Activated CD8-positive, alpha-beta T cell treated with anti-CD3 and anti-CD28 coated beads, Interleukin-2, amount 10 ng/mL, durations not matched to agents 7 days and 5 days (primary cell): Measurements from ENCODE around the gene ZNF677. TPM values are rescaled to one million over a fixed set of nuclear protein-coding genes. Genes with fewer than 3 reads are reported as not detected.
"Not testable (repeated sequence)": the region's sequence is repeated elsewhere in the genome, so short reads cannot be mapped to it uniquely, and the experiment has no call there.

Source experiments
- ATAC-seq: fragments of 150-1000 bp; cut with Tn5 transposase; one replicate; pipeline ENCODE4 v1.10.0; 2021; ENCODE audit warnings: moderate library complexity
- CTCF ChIA-PET: fragments of 350-600 bp; sonication (Branson Sonifier 250); formaldehyde crosslinking; loops from one replicate; lab custom pipeline; 2021; ENCODE audit warnings: antibody characterized with exemption; lab: Charles Lee
- POLR2A ChIA-PET: fragments of 350-600 bp; sonication (Branson Sonifier 250); formaldehyde crosslinking; loops from one replicate; lab custom pipeline; 2021; ENCODE audit warnings: antibody characterized with exemption; lab: Charles Lee
- DNase-seq: peaks from one replicate; pipeline ENCODE4 v3.0.0-alpha.2; 2020
- H3K27ac Mint-ChIP-seq: one replicate; pipeline ENCODE4 v1.8.0; 2021; ENCODE audit warnings: mild to moderate bottlenecking, mixed read lengths
- H3K27me3 Mint-ChIP-seq: one replicate; pipeline ENCODE4 v1.8.0; 2021; ENCODE audit warnings: low read depth, mixed read lengths
- H3K36me3 Mint-ChIP-seq: one replicate; pipeline ENCODE4 v1.8.0; 2021; ENCODE audit warnings: low read depth, mixed read lengths
- H3K4me1 Mint-ChIP-seq: one replicate; pipeline ENCODE4 v1.8.0; 2021; ENCODE audit warnings: low read depth, mixed read lengths
- H3K4me3 Mint-ChIP-seq: one replicate; pipeline ENCODE4 v1.8.0; 2021; ENCODE audit warnings: mild to moderate bottlenecking, mixed read lengths
- H3K9me3 Mint-ChIP-seq: one replicate; pipeline ENCODE4 v1.8.0; 2022; ENCODE audit warnings: mixed read lengths; ENCODE audit not compliant: insufficient read depth
- total RNA-seq, 2 experiments: library from RNA; stranded (reverse); gene quantifications; one replicate each; pipeline ENCODE4 v1.2.3, GENCODE V29; 2021

The ZNF677 gene
- 1 to 10 TPM; 7.1 to 9.8 TPM for total RNA-seq

DNA sequence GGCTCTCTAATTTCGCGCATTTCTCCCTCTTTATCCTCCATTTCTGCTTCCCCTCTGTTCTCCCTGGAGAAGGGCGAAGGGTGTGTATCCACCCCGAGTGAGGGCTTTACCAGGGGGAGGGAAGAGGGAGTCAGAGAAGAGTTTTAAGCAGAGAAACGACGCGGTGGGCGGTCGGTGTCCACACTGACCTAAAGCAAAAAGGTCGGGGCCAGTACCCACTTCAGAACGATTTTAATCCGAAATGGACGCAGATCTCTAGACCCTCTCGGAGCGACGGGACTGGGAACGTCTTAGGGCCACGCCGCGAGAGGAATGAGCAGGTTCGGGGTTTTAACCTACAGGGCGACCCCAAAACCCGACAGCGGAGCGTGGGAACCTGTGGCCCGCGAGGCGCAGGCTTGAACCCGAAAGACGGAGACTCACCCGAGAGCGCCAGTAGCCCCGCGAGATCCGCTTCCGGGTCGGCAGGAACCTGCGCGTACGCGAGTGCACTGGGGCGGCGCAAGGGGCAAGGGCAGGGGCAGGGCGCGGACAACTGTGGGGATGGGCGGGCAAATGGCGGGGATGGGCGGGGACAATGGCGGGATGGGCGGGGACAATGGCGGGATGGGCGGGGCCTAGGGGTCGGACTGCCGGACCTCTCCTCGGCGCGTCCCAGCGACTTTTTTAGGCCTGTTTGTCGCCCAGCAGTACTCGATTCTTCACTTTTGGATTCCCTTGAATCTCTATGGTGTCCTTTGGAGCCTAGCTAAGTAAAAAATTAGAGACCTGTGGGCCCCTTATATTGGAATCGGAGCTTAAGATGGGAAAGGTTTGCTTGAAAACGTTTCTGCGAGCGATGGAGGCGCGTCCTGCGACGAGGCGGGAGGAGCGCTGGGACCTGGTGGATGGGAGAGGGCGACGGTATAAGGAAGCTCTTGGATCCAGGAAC lies at the start of gene ZNF677:
Gene ZNF677, minus strand, starts transcription at position 463 of the 931 bp plus-strand sequence. CDS start 3,323 bp downstream, outside the sequence.
- DNase-seq: peak; percentile 91
- Mint-ChIP-seq H3K36me3 (peaks cover 41% of the 10 kb centered on the region), H3K4me3 (peak within 1 kb of the TSS; percentile 85), H3K4me1 (peaks cover 11% of the 10 kb centered on the region), H3K27me3 (no peaks in the 10 kb centered on the region), H3K9me3 (peaks cover 49% of the 10 kb centered on the region), H3K27ac (peak within 1 kb of the TSS; percentile 74)
- ChIA-PET CTCF (interaction anchor here (1.0 kb wide), 1 partner anchor 59 kb away, joined by 3 read pairs; no protein-coding TSS in a partner anchor), POLR2A (no interaction called here)
- peak; percentile 100 for ATAC-seq

DNA sequence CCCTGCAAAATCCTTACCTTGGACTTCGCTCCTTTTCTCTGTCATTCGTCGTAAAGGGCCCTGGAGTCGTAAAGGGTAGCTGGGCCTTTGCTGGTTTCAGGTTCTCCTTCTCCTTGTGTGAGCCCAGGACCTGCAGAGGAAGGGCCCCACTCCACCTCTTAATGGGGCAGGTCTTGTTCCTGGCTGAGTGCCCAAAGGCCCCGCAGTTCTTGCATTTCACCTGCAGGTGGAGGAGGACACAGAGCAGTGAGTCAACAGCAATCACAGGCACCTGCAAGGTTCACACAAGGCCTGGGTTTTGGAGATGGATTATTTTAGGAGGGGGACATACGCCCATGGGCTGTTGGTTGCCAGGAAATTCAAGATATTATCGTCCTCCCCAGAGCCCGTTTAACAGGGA lies 46.7 kb upstream of the ZNF677 start:
- H3K27me3 Mint-ChIP-seq, H3K36me3 Mint-ChIP-seq, CTCF ChIA-PET, ATAC-seq, H3K4me3 Mint-ChIP-seq, POLR2A ChIA-PET, H3K27ac Mint-ChIP-seq, DNase-seq, H3K4me1 Mint-ChIP-seq: not testable (repeated sequence)
- peaks cover 40% of the 10 kb centered on the region for H3K9me3 Mint-ChIP-seq

GRCh38 chr19:53294786-53295441 lies 40.2 kb upstream of the ZNF677 start:
- no peak overlapping the region for H3K27ac Mint-ChIP-seq
- peaks cover 47% of the 10 kb centered on the region for H3K9me3 Mint-ChIP-seq
- ATAC-seq: no peak
- no peak for DNase-seq
- no peaks in the 10 kb centered on the region for H3K27me3 Mint-ChIP-seq
- peaks cover 8% of the 10 kb centered on the region for H3K36me3 Mint-ChIP-seq
- no peak overlapping the region for H3K4me3 Mint-ChIP-seq
- POLR2A ChIA-PET: no interaction called here
- CTCF ChIA-PET: no interaction called here
- no peaks in the 10 kb centered on the region for H3K4me1 Mint-ChIP-seq

- Mint-ChIP-seq H3K36me3 (peaks cover 8% of the 10 kb centered on the region), H3K9me3 (peaks cover 51% of the 10 kb centered on the region), H3K27me3 (no peaks in the 10 kb centered on the region), H3K4me3 (no peak overlapping the region), H3K4me1 (no peaks in the 10 kb centered on the region), H3K27ac (no peak overlapping the region)
- ATAC-seq (no peak), DNase-seq (no peak)
- ChIA-PET CTCF (no interaction called here), POLR2A (no interaction called here)
Measured at GRCh38 chr19:53290758-53291549, 36.3 kb upstream of the ZNF677 start.

DNA sequence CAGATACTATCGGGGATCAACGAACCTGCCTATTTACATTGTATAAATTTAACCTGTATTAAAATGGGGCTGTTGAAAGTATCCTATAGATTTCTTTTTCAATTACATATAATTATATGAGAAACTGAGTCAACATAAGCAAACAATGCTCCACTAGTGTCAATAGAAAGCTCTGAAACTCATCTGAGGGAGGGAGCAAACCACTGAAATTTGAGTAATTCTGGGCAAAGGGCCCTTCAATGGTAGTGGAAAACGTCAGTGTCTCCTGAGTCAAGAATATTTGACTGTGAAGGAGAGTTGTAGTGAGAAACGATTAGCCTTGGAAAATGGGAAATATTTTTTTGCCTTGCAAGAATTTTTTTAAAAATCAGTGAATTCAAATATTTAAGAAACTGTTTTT lies 30.4 kb upstream of the ZNF677 start:
- ChIA-PET POLR2A (no interaction called here), CTCF (no interaction called here)
- H3K9me3 Mint-ChIP-seq: peaks cover 40% of the 10 kb centered on the region
- DNase-seq: no peak
- H3K36me3 Mint-ChIP-seq: no peaks in the 10 kb centered on the region
- H3K27me3 Mint-ChIP-seq: no peaks in the 10 kb centered on the region
- H3K27ac Mint-ChIP-seq: no peak overlapping the region
- no peak overlapping the region for H3K4me3 Mint-ChIP-seq
- ATAC-seq: no peak
- H3K4me1 Mint-ChIP-seq: no peaks in the 10 kb centered on the region

DNA sequence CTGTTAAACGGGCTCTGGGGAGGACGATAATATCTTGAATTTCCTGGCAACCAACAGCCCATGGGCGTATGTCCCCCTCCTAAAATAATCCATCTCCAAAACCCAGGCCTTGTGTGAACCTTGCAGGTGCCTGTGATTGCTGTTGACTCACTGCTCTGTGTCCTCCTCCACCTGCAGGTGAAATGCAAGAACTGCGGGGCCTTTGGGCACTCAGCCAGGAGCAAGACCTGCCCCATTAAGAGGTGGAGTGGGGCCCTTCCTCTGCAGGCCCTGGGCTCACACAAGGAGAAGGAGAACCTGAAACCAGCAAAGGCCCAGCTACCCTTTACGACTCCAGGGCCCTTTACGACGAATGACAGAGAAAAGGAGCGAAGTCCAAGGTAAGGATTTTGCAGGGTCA lies 27.3 kb upstream of the ZNF677 start:
- H3K36me3 Mint-ChIP-seq, H3K27ac Mint-ChIP-seq, H3K27me3 Mint-ChIP-seq, POLR2A ChIA-PET, H3K4me3 Mint-ChIP-seq, H3K4me1 Mint-ChIP-seq, CTCF ChIA-PET, DNase-seq, ATAC-seq: not testable (repeated sequence)
- peaks cover 30% of the 10 kb centered on the region for H3K9me3 Mint-ChIP-seq

- Mint-ChIP-seq H3K9me3 (peaks cover 28% of the 10 kb centered on the region), H3K36me3 (no peaks in the 10 kb centered on the region), H3K27me3 (no peaks in the 10 kb centered on the region), H3K27ac (no peak overlapping the region), H3K4me1 (no peaks in the 10 kb centered on the region), H3K4me3 (no peak overlapping the region)
- ChIA-PET POLR2A (interaction anchor here (0.7 kb wide), 1 partner anchor 18 kb away, joined by 4 read pairs; no protein-coding TSS in a partner anchor), CTCF (no interaction called here)
- DNase-seq (no peak), ATAC-seq (no peak)
Measured at GRCh38 chr19:53275480-53275879, 20.8 kb upstream of the ZNF677 start.

GRCh38 chr19:53272044-53272443 lies 17.4 kb upstream of the ZNF677 start:
- Mint-ChIP-seq H3K4me1 (no peaks in the 10 kb centered on the region), H3K36me3 (no peaks in the 10 kb centered on the region), H3K27ac (no peak overlapping the region), H3K27me3 (no peaks in the 10 kb centered on the region), H3K9me3 (peaks cover 22% of the 10 kb centered on the region), H3K4me3 (no peak overlapping the region)
- POLR2A ChIA-PET: no interaction called here
- ATAC-seq: no peak
- CTCF ChIA-PET: no interaction called here
- no peak for DNase-seq

- ATAC-seq, H3K27me3 Mint-ChIP-seq, H3K4me1 Mint-ChIP-seq, DNase-seq, CTCF ChIA-PET, POLR2A ChIA-PET, H3K27ac Mint-ChIP-seq, H3K4me3 Mint-ChIP-seq, H3K36me3 Mint-ChIP-seq: not testable (repeated sequence)
- peaks cover 27% of the 10 kb centered on the region for H3K9me3 Mint-ChIP-seq
Measured at GRCh38 chr19:53269861-53270260, 15.2 kb upstream of the ZNF677 start.

DNA sequence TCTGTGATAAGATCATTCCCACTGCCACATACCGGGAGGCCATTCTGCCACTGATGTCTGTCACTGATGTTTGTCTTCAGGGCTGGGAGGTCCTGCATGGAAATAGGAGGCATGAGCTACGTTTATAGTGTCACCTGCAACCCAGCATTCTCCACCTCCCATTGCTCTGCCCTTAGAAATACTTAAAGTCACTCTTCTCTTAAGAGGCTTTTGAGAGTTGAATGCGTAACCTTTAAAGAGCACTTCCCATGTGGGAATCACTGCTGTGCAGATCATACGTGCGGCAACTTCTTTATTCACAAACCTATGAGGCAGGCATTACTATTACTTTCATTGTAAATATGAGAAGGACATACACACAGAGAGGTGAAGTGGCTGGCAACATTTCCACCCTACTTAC lies 12.9 kb upstream of the ZNF677 start, which contains the start of gene VN1R4:
Gene VN1R4, minus strand, starts transcription at position 101 of the 400 bp plus-strand sequence. Its CDS starts 58 bp downstream, at position 43.
- H3K27me3 Mint-ChIP-seq, H3K27ac Mint-ChIP-seq, H3K4me1 Mint-ChIP-seq, ATAC-seq, H3K36me3 Mint-ChIP-seq, CTCF ChIA-PET, DNase-seq, H3K4me3 Mint-ChIP-seq, POLR2A ChIA-PET: not testable (repeated sequence)
- peaks cover 28% of the 10 kb centered on the region for H3K9me3 Mint-ChIP-seq

GRCh38 chr19:53257715-53258342 lies 3.2 kb upstream of the ZNF677 start, which contains the start of gene VN1R2:
VN1R2 (plus strand) TSS chr19:53258292; CDS start chr19:53258376, 84 bp downstream.
- ATAC-seq, H3K4me3 Mint-ChIP-seq, H3K27me3 Mint-ChIP-seq, CTCF ChIA-PET, DNase-seq, H3K27ac Mint-ChIP-seq, POLR2A ChIA-PET: not testable (repeated sequence)
- peaks cover 32% of the 10 kb centered on the region for H3K9me3 Mint-ChIP-seq
- H3K4me1 Mint-ChIP-seq: peaks cover 11% of the 10 kb centered on the region
- H3K36me3 Mint-ChIP-seq: peaks cover 19% of the 10 kb centered on the region
